Ovary (tissue), 3 donors: Measurements from ENCODE around the gene MYH9.

Experiments used
- CTCF ChIP-seq, 3 donors: fragments of 450-650 bp in 2 of 3; fragments of 200-600 bp in 1 of 3; IDR thresholded peaks; one replicate each; pipeline versions ENCODE4 v1.5.1 to v1.8.0; 2016 to 2022; ENCODE audit warnings: antibody characterized with exemption in 3 of 3, mild to moderate bottlenecking in 1 of 3
- EP300 ChIP-seq: sonication (generic); formaldehyde crosslinking; IDR thresholded peaks from one replicate; pipeline ENCODE4 v1.6.1; 2017; ENCODE audit warnings: antibody characterized with exemption
- POLR2A ChIP-seq: fragments of 450-650 bp; IDR thresholded peaks from one replicate; pipeline ENCODE4 v1.6.1; 2017; ENCODE audit warnings: antibody characterized with exemption, mild to moderate bottlenecking, moderate library complexity
- donor health status: DM: no; HTN: no; CAD: no.

- TF ChIP-seq CTCF (IDR thresholded peaks at IDR 0.05) (no peak), POLR2A (no peak), EP300 (no peak)
Observed at GRCh38 chr22:36359470-36359996, 28.2 kb downstream of the MYH9 start.
